HepG2 (cell line): ENCODE measurements around the gene P4HB. TPM values are rescaled to one million over a fixed set of nuclear protein-coding genes. Genes with fewer than 3 reads are reported as not detected.

Source experiments
- CEBPB ChIP-seq: IDR thresholded peaks from 2 replicates; pipeline ENCODE4 v1.6.1; 2011; ENCODE audit warnings: low read depth, low read length, improper control_type of control experiment, borderline replicate concordance
- HCFC1 ChIP-seq: fragments of 150-350 bp; IDR thresholded peaks from 2 replicates; pipeline ENCODE4 v1.6.1; 2014; ENCODE audit warnings: low read depth, low read length
- HMG20B ChIP-seq: conservative IDR thresholded peaks from 2 replicates; pipeline ENCODE4 v1.6.1; 2016; ENCODE audit warnings: missing genetic modification reagents, missing compliant biosample characterization
- MXI1 ChIP-seq: IDR thresholded peaks from 3 replicates; pipeline ENCODE4 v1.6.1; 2012; ENCODE audit warnings: low read depth, low read length, inconsistent platforms, borderline replicate concordance
- PPARG ChIP-seq: conservative IDR thresholded peaks from 2 replicates; pipeline ENCODE4 v1.6.1; 2016; ENCODE audit warnings: missing biosample characterization, missing genetic modification reagents
- SAFB2 ChIP-seq: sonication (generic); formaldehyde crosslinking; IDR thresholded peaks from 2 replicates; pipeline ENCODE4 v1.5.1; 2020; ENCODE audit warnings: missing genetic modification reagents, low read depth, mild to moderate bottlenecking, borderline replicate concordance
- SOX6 ChIP-seq, 2 experiments: fragments of 450-650 bp in 1 of 2; sonication (generic) in 1 of 2; formaldehyde crosslinking in 1 of 2; IDR thresholded peaks; 2 replicates each; pipeline versions ENCODE4 v1.4.0 to v1.6.1; 2017 to 2020; ENCODE audit warnings: antibody characterized with exemption in 1 of 2, mild to moderate bottlenecking in 1 of 2, missing genetic modification reagents in 1 of 2
- TSC22D2 ChIP-seq: sonication (generic); formaldehyde crosslinking; IDR thresholded peaks from 2 replicates; pipeline ENCODE4 v1.5.1; 2020; ENCODE audit warnings: missing genetic modification reagents, mild to moderate bottlenecking, borderline replicate concordance
- ZBTB40 ChIP-seq, 2 experiments: fragments of 450-650 bp in 1 of 2; sonication (generic) in 1 of 2; formaldehyde crosslinking in 1 of 2; IDR thresholded peaks; 2 replicates each; pipeline versions ENCODE4 v1.6.1 to v1.8.0; 2016 to 2022; ENCODE audit warnings: antibody characterized with exemption in 1 of 2, mild to moderate bottlenecking in 1 of 2, missing genetic modification reagents in 1 of 2
- ZBTB7B ChIP-seq: sonication (generic); formaldehyde crosslinking; IDR thresholded peaks from 2 replicates; pipeline ENCODE4 v1.4.0; 2020; ENCODE audit warnings: missing genetic modification reagents
- ZNF225 ChIP-seq: sonication (generic); formaldehyde crosslinking; IDR thresholded peaks from 2 replicates; pipeline ENCODE4 v1.4.0; 2020; ENCODE audit warnings: mild to moderate bottlenecking, missing genetic modification reagents
- ZNF260 ChIP-seq: sonication (generic); formaldehyde crosslinking; IDR thresholded peaks from 2 replicates; pipeline ENCODE4 v1.4.0; 2020; ENCODE audit warnings: missing genetic modification reagents, low read depth, mild to moderate bottlenecking, borderline replicate concordance
- ZNF263 ChIP-seq: sonication (generic); formaldehyde crosslinking; IDR thresholded peaks from 2 replicates; pipeline ENCODE4 v1.4.0; 2020; ENCODE audit warnings: missing genetic modification reagents
- ZNF383 ChIP-seq: sonication (generic); formaldehyde crosslinking; IDR thresholded peaks from 2 replicates; pipeline ENCODE4 v1.4.0; 2020; ENCODE audit warnings: missing genetic modification reagents, mild to moderate bottlenecking, borderline replicate concordance
- ZNF784 ChIP-seq: sonication (generic); formaldehyde crosslinking; IDR thresholded peaks from 2 replicates; pipeline ENCODE4 v1.5.1; 2020; ENCODE audit warnings: missing genetic modification reagents, mild to moderate bottlenecking, borderline replicate concordance
- ZNF878 ChIP-seq: sonication (generic); formaldehyde crosslinking; IDR thresholded peaks from 2 replicates; pipeline ENCODE4 v1.8.1; 2023; ENCODE audit warnings: mild to moderate bottlenecking, missing genetic modification reagents, moderate library complexity
- polyA plus RNA-seq, 8 experiments: library from polyadenylated mRNA; depleted of rRNA in 3 of 8; stranded (reverse) in 7 of 8; unstranded in 1 of 8; fragments of >200 nt; fragmentation: Illumina TruSeq in 4 of 8; extraction: Trizol in 4 of 8; gene quantifications; 2 replicates each; pipeline versions ENCODE4 v1.2.1 to v1.2.3, GENCODE V29; 2011 to 2016; ENCODE audit warnings: low read depth in 4 of 8, missing spikeins in 1 of 8, mixed read lengths in 1 of 8; ENCODE audit not compliant: insufficient read depth in 1 of 8
- total RNA-seq, 5 experiments: library from RNA; depleted of rRNA; stranded (reverse); fragments of >200 nt; fragmentation: Illumina TruSeq; extraction: Trizol; gene quantifications; 2 replicates each; pipeline ENCODE4 v1.2.3, GENCODE V29; 2016; ENCODE audit warnings: low read depth in 1 of 5
- TF ChIP-seq, protein P1 (sequence below): sonication (generic); formaldehyde crosslinking; IDR thresholded peaks from 2 replicates; pipeline ENCODE4 v1.8.0; 2022; ENCODE audit warnings: mild to moderate bottlenecking, missing genetic modification reagents, moderate library complexity

P4HB gene
- total and polyA plus RNA-seq, 2 of the 13 experiments (the other 11 are each of a cell fraction or from before 2014, with no cell fraction given) = 185 to 782 TPM

- TF ChIP-seq ZBTB40 (IDR thresholded peaks at IDR 0.05) (no peak), ZBTB40 (CRISPR knock-in tag; IDR thresholded peaks at IDR 0.05) (peak; percentile 42; the same call in 1 of the 2 replicates), CEBPB (peak; percentile 46; the same call in 1 of the 2 replicates), TSC22D2 (CRISPR knock-in tag) (no peak), ZNF260 (CRISPR knock-in tag) (no peak), PPARG (CRISPR knock-in tag) (0 out of 2 replicates have a peak, but pooled peaks have one; percentile 13), ZNF878 (0 out of 2 replicates have a peak, but pooled peaks have one; percentile 58), ZNF784 (CRISPR knock-in tag) (no peak), ZBTB7B (CRISPR knock-in tag) (no peak; the same call in 1 of the 2 replicates), MXI1 (peak; percentile 80; the same call in 1 of the 3 replicates), HMG20B (CRISPR knock-in tag) (0 out of 2 replicates have a peak, but pooled peaks have one; percentile 53), SOX6 (IDR thresholded peaks at IDR 0.05) (no peak), SOX6 (CRISPR knock-in tag; IDR thresholded peaks at IDR 0.05) (peak; percentile 60), ZNF383 (CRISPR knock-in tag) (no peak), ZNF225 (CRISPR knock-in tag) (no peak), HCFC1 (no peak; the same call in 1 of the 2 replicates), ZNF263 (no peak), SAFB2 (CRISPR knock-in tag) (no peak)
- TF ChIP-seq, protein P1, sequence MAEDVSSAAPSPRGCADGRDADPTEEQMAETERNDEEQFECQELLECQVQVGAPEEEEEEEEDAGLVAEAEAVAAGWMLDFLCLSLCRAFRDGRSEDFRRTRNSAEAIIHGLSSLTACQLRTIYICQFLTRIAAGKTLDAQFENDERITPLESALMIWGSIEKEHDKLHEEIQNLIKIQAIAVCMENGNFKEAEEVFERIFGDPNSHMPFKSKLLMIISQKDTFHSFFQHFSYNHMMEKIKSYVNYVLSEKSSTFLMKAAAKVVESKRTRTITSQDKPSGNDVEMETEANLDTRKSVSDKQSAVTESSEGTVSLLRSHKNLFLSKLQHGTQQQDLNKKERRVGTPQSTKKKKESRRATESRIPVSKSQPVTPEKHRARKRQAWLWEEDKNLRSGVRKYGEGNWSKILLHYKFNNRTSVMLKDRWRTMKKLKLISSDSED (CRISPR knock-in tag) = no peak
Observed at GRCh38 chr17:81814748-81815645, 45.3 kb downstream of the P4HB start (continued).
